Measurements from ENCODE around the gene SRL.

GRCh38 chr16:4261557-4262172 is 19.8 kb upstream of the SRL start:
- TF ChIP-seq ELF4 (IDR thresholded peaks at IDR 0.05) (no peak), SP1 (IDR thresholded peaks at IDR 0.05) (no peak), FOXM1 (IDR thresholded peaks at IDR 0.05; ENCODE audit: borderline replicate concordance) (no peak)
